ENCODE data around the gene MAEA. TPM values are rescaled to one million over a fixed set of nuclear protein-coding genes. Genes with fewer than 3 reads are reported as not detected.
"Not testable (repeated sequence)": the region's sequence is repeated elsewhere in the genome, so short reads cannot be mapped to it uniquely, and the experiment has no call there.

The MAEA gene
- polyA plus RNA-seq, 4 donors, result 58.6 to 83.3 (median 79.0) TPM

DNA sequence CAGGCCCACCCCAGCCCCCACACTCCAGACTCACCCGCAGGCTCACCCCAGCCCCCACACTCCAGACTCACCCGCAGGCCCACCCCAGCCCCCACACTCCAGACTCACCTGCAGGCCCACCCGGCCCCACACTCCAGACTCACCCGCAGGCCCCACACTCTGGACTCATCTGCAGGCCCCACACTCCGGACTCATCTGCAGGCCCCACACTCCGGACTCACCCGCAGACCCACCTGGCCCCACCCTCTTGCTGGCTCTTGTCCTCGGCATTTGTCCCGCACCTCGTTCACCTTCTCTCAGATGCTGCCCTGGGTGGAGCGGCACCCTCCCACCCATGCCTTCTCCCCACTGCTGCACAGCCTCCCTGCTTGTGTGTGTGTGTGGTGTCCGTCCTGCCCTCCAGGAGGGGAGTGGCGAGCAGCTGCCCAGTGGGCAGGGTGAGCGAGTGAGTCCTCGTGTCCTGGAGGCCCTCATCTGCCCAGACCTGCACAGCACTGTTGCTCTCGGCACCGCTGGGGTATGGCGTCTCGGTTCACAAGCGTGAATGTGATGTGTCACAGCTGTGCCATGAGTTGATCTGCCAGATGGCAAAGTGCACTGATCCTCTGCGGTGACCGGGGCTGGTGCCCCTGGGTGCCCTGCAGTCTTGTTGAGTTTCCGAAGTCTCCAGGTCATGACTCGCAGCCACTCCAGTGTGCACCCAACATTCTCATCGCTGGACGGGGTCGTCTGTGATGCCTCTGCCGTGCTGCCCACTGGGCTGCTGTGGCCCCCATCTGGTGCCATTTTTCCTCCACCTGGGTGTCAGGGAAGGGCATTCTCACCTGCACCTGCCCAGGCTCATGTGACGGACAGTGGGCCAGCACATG is 27.7 kb downstream of the MAEA start:
- no peak for DNase-seq (ENCODE audit: low read depth in 4 of 4, low spot score in 2 of 4)

GRCh38 chr4:1318046-1318375 is 28.3 kb downstream of the MAEA start:
- DNase-seq (ENCODE audit: low read depth in 4 of 4, low spot score in 2 of 4), result no peak

DNA sequence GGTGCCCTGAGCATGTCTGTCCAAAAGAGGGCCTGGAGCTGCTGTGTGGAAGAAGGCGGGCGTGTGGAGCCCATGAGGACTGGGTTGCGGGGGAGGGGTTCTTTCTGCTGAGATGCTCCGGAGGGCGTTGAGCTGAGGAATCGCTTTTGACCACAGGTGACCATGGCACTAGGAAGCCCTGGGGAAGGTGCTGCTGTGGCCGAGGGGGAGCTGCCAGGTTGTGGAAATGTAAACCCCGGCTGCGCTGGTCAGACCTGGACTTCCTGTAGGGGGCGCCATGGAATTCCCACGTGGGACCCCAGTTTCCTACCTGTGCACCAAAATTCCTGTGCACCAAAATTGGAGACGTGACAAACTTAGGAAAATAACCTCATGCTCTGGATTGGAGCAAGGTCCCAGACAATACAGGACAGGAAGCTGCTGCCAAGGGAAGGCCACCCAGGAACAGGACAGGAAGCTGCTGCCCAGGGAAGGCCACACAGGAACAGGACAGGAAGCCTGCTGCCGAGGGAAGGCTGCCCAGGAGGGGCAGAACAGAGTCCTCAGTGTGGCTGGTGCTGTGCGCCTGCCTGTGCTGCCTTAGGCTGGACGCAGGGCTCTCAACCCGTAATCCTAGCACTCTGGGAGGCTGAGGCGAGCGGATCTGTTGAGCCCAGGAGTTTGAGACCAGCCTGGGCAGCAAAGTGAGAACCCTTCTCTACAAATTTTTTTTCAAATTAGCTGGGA is 29.0 kb downstream of the MAEA start:
- no peak for DNase-seq (ENCODE audit: low read depth in 4 of 4, low spot score in 2 of 4)

DNA sequence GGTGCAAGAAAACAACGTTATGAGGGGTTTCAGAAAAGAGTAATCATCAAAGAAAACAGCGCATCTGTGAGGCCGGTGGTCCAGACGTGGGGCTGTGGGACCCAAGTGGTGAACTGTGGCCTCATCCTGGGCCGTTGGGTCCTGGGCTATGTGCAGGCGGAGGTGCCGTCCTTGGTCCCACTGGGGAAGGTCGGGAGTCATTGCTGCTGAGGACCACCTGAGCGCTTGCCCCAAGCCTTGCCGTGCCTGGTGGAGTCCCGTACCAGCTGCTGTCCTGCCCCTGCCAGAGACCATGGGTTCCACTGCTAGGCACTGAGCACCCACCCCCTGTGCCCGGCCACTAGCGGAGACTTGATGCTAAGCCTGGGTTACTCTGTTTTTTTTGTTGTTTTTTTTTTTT is 31.8 kb downstream of the MAEA start:
- no peak for DNase-seq (ENCODE audit: low read depth in 4 of 4, low spot score in 2 of 4)

DNA sequence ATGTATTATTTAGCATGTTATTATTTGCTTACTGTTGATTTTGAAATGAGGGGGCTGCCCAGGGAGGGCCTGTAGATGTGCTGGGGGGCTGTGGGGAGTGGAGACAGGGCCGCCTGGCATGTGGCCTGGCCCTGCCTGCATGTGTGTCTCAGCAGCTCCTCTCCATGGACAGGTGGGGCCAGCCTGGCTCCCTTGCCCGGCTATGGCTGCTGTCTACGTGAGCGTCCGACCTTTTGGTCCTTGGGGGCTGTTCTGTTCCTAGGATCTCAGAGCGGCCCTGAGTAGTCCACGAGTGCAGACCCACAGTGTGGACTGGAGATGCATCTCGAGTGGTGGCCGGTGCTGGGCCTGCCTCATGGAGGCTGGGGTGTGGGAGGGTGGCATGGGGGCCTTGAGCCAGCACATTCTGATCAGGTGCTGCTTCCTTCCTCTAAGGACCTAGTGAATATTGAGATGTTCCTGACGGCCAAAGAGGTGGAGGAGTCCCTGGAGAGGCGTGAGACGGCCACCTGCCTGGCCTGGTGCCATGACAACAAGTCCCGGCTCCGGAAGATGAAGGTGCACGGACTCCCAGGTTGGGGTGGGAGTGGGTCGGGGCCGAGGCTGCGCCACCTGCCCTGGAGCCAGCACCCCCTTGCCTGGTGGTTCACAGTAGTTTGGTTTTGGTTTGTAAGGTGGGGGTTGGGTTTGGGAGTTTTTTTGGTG is 32.4 kb downstream of the MAEA start:
- no peak for DNase-seq (ENCODE audit: low read depth in 4 of 4, low spot score in 2 of 4)

GRCh38 chr4:1323280-1323634 is 33.6 kb downstream of the MAEA start:
- no peak for DNase-seq (ENCODE audit: low read depth in 4 of 4, low spot score in 2 of 4)

- DNase-seq (ENCODE audit: low read depth in 4 of 4, low spot score in 2 of 4), result no peak
Measured at GRCh38 chr4:1323635-1324442, 34.1 kb downstream of the MAEA start.

DNA sequence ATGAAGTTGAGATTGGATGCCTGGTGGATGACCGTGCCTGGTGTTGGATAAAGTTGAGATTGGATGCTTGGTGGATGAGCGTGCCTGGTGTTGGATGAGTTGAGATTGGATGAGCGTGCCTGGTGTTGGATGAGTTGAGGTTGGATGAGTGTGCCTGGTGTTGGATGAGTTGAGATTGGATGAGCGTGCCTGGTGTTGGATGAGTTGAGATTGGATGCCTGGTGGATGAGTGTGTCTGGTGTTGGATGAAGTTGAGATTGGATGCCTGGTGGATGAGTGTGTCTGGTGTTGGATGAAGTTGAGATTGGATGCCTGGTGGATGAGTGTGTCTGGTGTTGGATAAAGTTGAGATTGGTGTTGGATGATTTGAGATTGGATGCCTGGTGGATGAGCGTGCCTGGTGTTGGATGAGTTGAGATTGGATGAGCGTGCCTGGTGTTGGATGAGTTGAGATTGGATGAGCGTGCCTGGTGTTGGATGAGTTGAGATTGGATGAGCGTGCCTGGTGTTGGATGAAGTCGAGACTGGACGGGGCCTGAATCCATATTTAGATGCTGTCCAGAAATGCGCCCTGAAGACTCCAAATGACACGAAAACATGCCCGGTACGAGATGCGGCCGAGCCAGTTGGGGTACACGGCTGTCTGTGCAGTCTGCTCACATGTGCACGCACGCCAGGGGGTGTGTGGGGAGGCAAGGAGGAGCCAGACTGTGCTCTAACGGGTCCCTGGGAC is 34.9 kb downstream of the MAEA start:
- not testable (repeated sequence) for DNase-seq (ENCODE audit: low read depth in 4 of 4, low spot score in 2 of 4)

GRCh38 chr4:1325176-1325480 is 35.4 kb downstream of the MAEA start:
- DNase-seq (ENCODE audit: low read depth in 4 of 4, low spot score in 2 of 4), result no peak

DNA sequence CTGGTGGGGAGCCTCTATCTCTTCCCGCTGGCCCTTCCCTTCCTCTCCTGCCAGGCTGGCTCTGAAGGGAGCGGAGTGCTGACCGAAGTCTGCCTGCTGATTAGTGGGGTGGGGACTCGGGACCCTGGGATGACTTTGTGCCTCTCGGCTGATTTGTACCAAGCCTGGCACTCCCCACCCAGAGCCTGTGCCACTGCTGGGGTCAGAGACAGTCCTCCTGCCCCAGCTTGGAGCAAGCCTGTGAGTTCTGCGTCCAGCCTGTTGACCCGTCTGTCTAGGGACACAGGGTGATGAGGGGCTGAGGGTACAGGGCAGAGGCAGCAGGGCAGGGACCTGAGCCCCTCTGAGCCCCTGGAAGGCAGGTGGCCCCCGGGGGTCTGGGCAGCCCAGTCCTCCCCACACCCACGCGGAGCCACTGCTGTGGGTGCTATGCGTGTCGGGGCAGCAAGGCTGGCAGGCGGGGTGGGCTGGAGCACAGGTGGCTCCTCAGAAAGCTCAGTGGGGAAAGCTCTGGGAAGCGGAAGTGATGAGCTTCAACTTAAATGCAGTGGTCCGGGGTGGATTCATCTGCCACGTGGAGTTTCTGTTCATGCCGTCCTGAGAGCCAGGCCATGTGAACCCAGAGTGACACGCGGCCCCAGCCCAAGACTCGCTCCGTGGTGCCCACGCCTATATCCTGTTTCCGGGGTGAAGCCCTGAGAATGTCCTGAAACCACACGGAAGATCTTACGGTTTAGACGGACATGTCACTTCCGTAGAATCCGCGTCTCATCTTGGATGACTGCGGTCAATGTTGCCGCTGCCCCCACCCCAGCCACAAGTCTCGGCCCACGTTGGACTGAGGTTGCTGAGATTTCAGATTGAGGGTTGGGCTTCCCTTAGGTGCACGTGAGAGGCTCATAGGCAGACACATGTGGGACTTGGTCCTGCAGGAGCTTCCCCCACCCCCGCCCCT is 36.3 kb downstream of the MAEA start:
- no peak for DNase-seq (ENCODE audit: low read depth in 4 of 4, low spot score in 2 of 4)

- DNase-seq (ENCODE audit: low read depth in 4 of 4, low spot score in 2 of 4), result no peak
Measured at GRCh38 chr4:1326751-1327525, 37.2 kb downstream of the MAEA start.

DNA sequence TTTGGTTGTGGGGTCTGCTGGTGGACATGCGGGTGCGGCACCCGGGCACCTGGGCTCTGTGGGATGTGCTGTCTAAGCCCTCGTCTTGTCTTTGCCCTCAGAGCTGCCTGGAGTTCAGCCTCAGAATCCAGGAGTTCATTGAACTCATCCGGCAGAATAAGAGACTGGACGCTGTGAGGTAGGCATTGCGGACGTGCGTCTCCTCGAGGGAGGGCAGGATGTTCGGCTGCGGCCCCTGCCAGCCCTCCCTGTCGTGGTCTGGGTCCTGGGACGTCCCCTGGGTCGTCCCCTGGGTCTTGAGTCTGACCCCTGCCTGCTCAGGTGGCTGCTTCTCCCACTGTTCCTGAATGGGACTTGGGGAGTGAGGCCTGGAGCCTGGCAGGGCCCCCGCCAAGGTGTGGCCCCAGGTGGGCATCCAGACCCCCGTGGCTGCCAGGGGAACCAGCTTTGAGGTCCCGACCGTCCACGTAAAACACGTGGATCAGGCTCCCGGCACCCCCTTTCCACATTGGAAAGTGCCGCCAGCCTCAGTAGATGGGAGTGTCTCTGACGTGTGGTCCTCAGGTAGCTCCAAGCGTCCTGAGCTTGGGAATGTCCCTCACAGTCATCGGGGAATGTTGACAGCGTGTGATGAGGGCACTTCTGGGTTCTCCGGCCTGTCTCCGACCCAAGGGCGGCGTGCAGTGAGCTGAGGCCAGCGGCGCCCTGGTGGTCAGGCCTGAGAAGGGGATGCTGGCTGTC is 38.0 kb downstream of the MAEA start:
- DNase-seq (ENCODE audit: low read depth in 4 of 4, low spot score in 2 of 4), result no peak

DNA sequence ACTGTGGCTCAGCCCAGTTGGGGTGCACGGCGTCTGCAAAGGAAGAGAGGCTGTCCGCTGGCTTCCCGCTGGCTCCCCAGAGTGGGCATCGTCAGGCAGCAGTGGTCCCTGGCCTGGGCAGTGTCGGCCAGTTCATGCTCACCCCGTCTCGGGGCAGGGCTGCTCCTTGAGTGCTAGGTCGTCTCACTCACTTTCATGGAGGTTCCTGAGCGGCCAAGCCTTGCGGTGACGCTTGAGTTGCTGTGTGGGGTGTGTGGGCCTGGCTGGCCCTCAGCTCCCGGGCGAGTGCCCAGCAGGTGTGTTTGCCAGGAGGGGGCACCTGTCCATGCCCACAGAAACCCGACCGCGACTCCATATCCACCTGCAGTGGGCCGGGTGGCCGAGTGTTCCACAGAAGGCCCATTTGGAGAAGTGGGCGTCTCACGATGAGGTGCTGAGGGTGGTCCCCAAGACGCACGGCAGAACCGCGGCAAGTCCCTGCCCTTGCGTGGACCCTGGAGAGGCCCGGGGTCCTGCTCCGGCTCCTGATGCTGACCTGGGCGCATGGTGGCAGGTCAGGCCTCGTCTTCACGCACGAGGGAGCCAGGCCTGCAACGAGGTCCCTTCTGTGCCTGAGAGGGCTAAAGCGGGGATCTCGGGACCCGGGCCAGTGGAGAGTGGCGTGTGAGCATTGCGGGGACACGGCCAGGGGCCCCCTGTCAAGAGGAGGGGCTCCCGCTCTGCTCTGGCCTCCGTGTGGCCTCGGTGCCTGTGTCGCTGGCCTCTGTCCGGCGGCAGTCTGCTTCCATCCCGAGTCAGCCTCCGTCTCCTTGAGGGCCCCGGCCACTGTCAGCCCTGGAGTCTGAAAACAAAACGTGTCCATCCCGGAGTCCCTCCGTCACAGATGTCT is 38.8 kb downstream of the MAEA start:
- DNase-seq (ENCODE audit: low read depth in 4 of 4, low spot score in 2 of 4), result no peak

DNA sequence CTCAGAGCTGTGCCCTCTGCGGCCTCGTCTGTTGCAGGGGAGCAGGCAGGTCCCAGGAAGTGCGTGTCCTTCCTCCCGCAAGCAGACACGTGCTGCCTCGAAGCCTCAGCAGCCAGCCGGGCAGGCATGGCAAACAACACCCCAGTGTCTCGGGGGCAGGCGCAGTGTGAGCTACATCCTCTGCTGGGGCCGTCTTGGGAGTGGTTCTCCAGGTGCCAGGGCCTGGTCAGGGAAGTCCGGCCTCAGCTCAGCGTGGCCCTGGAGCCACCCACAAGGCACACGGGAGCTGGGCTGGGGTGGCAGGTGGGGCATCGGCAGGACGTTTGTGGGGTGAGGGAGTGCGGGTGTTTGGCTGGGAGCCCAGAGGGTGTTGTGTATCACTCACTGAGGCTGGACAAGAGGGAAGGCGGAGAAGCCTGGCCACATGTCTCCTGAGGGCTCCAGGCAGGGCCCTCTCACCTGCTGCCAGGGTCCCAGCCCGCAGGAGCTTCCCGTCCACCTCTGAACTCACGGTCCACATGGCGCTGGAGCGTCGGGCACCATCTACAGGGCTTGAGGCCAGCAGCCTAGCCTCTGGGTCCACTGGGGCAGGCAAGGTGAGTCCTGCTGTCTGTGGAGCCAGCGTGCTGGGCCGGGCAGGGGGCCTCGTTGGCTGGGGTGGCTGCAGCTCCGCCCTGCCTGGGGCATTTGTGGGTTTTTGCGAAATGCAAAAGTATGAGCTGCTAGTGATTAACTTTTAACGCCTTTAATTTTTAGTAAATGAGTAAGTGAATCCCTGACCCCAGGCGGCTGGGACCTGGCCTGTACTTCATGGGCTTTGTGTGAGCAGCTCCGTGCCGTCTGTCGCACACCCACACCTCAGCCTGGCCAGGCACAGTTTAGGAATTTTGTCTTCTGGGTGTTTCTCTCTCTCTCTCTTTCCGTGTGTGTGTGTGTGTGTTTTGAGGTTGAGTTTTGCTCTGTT is 40.0 kb downstream of the MAEA start:
- no peak for DNase-seq (ENCODE audit: low read depth in 4 of 4, low spot score in 2 of 4)

GRCh38 chr4:1330761-1331590 is 41.3 kb downstream of the MAEA start:
- DNase-seq (ENCODE audit: low read depth in 4 of 4, low spot score in 2 of 4), result no peak
